Stimulated activated naive CD8-positive, alpha-beta T cell treated with anti-CD3 and anti-CD28 coated beads, Interleukin-15, Interleukin-2, amounts not matched to agents 100 ng/mL and 50 ng/mL, for 24 hours (primary cell): ENCODE results near the gene CAV1.

Source experiments
- H3K27ac Mint-ChIP-seq: one replicate; pipeline ENCODE4 v1.8.0; 2021; ENCODE audit warnings: mild to moderate bottlenecking, mixed read lengths
- H3K27me3 Mint-ChIP-seq: one replicate; pipeline ENCODE4 v1.8.0; 2021; ENCODE audit warnings: mixed read lengths
- H3K36me3 Mint-ChIP-seq: one replicate; pipeline ENCODE4 v1.8.0; 2021; ENCODE audit warnings: low read depth, mixed read lengths
- H3K4me1 Mint-ChIP-seq: one replicate; pipeline ENCODE4 v1.8.0; 2021; ENCODE audit warnings: low read depth, mixed read lengths
- H3K4me3 Mint-ChIP-seq: one replicate; pipeline ENCODE4 v1.8.0; 2021; ENCODE audit warnings: mild to moderate bottlenecking, mixed read lengths
- H3K9me3 Mint-ChIP-seq: one replicate; pipeline ENCODE4 v1.8.0; 2021; ENCODE audit warnings: mixed read lengths

CAV1 gene

GRCh38 chr7:116552602-116553001 is 27.8 kb downstream of the CAV1 start:
- H3K4me3 Mint-ChIP-seq: no peak overlapping the region
- no peaks in the 10 kb centered on the region for H3K36me3 Mint-ChIP-seq
- H3K27ac Mint-ChIP-seq: no peak overlapping the region
- no peaks in the 10 kb centered on the region for H3K4me1 Mint-ChIP-seq
- no peaks in the 10 kb centered on the region for H3K9me3 Mint-ChIP-seq
- H3K27me3 Mint-ChIP-seq: peaks cover 23% of the 10 kb centered on the region

GRCh38 chr7:116553168-116553964 is 28.5 kb downstream of the CAV1 start:
- Mint-ChIP-seq H3K4me1 (no peaks in the 10 kb centered on the region), H3K27me3 (peaks cover 28% of the 10 kb centered on the region), H3K9me3 (no peaks in the 10 kb centered on the region), H3K4me3 (no peak overlapping the region), H3K36me3 (no peaks in the 10 kb centered on the region), H3K27ac (no peak overlapping the region)

GRCh38 chr7:116554436-116554835 is 29.6 kb downstream of the CAV1 start:
- H3K27ac Mint-ChIP-seq: no peak overlapping the region
- H3K4me1 Mint-ChIP-seq: no peaks in the 10 kb centered on the region
- H3K9me3 Mint-ChIP-seq: no peaks in the 10 kb centered on the region
- H3K4me3 Mint-ChIP-seq: no peak overlapping the region
- peaks cover 34% of the 10 kb centered on the region for H3K27me3 Mint-ChIP-seq
- no peaks in the 10 kb centered on the region for H3K36me3 Mint-ChIP-seq

- Mint-ChIP-seq H3K4me1 (no peaks in the 10 kb centered on the region), H3K27ac (no peak overlapping the region), H3K27me3 (peaks cover 35% of the 10 kb centered on the region), H3K36me3 (no peaks in the 10 kb centered on the region), H3K9me3 (no peaks in the 10 kb centered on the region), H3K4me3 (no peak overlapping the region)
Measured at GRCh38 chr7:116554911-116555310, 30.1 kb downstream of the CAV1 start.

- H3K27me3 Mint-ChIP-seq: peaks cover 43% of the 10 kb centered on the region
- H3K4me1 Mint-ChIP-seq: no peaks in the 10 kb centered on the region
- H3K36me3 Mint-ChIP-seq: no peaks in the 10 kb centered on the region
- no peak overlapping the region for H3K27ac Mint-ChIP-seq
- no peak overlapping the region for H3K4me3 Mint-ChIP-seq
- no peaks in the 10 kb centered on the region for H3K9me3 Mint-ChIP-seq
Measured at GRCh38 chr7:116557066-116557585, 32.3 kb downstream of the CAV1 start.

GRCh38 chr7:116557901-116558300 is 33.1 kb downstream of the CAV1 start:
- H3K27ac Mint-ChIP-seq: no peak overlapping the region

GRCh38 chr7:116560021-116560970 is 35.5 kb downstream of the CAV1 start:
- Mint-ChIP-seq H3K9me3 (peaks cover 4% of the 10 kb centered on the region), H3K27me3 (peaks cover 46% of the 10 kb centered on the region), H3K4me1 (no peaks in the 10 kb centered on the region), H3K36me3 (no peaks in the 10 kb centered on the region), H3K27ac (no peak overlapping the region), H3K4me3 (no peak overlapping the region)

More at GRCh38 chr7:116557901-116558300, 33.1 kb downstream of the CAV1 start:
- peaks cover 4% of the 10 kb centered on the region for H3K9me3 Mint-ChIP-seq
- no peaks in the 10 kb centered on the region for H3K36me3 Mint-ChIP-seq
- H3K4me3 Mint-ChIP-seq: no peak overlapping the region
- H3K27me3 Mint-ChIP-seq: peaks cover 47% of the 10 kb centered on the region
- H3K4me1 Mint-ChIP-seq: no peaks in the 10 kb centered on the region

GRCh38 chr7:116561697-116562483 is 37.1 kb downstream of the CAV1 start:
- Mint-ChIP-seq H3K27me3 (peaks cover 48% of the 10 kb centered on the region), H3K9me3 (peaks cover 4% of the 10 kb centered on the region), H3K36me3 (no peaks in the 10 kb centered on the region), H3K4me1 (no peaks in the 10 kb centered on the region), H3K4me3 (no peak overlapping the region), H3K27ac (no peak overlapping the region)

GRCh38 chr7:116562529-116563121 is 37.8 kb downstream of the CAV1 start:
- H3K36me3 Mint-ChIP-seq: no peaks in the 10 kb centered on the region
- H3K4me3 Mint-ChIP-seq: no peak overlapping the region
- H3K27ac Mint-ChIP-seq: no peak overlapping the region
- peaks cover 4% of the 10 kb centered on the region for H3K9me3 Mint-ChIP-seq
- no peaks in the 10 kb centered on the region for H3K4me1 Mint-ChIP-seq
- peaks cover 47% of the 10 kb centered on the region for H3K27me3 Mint-ChIP-seq

GRCh38 chr7:116565981-116566380 is 41.1 kb downstream of the CAV1 start:
- no peaks in the 10 kb centered on the region for H3K36me3 Mint-ChIP-seq
- peaks cover 4% of the 10 kb centered on the region for H3K9me3 Mint-ChIP-seq
- no peak overlapping the region for H3K4me3 Mint-ChIP-seq
- H3K27ac Mint-ChIP-seq: no peak overlapping the region
- no peaks in the 10 kb centered on the region for H3K4me1 Mint-ChIP-seq
- H3K27me3 Mint-ChIP-seq: peaks cover 46% of the 10 kb centered on the region

- Mint-ChIP-seq H3K4me3 (no peak overlapping the region), H3K27me3 (peaks cover 43% of the 10 kb centered on the region), H3K4me1 (no peaks in the 10 kb centered on the region), H3K9me3 (peaks cover 4% of the 10 kb centered on the region), H3K36me3 (no peaks in the 10 kb centered on the region), H3K27ac (no peak overlapping the region)
Measured at GRCh38 chr7:116566666-116567065, 41.8 kb downstream of the CAV1 start.

GRCh38 chr7:116569737-116570136 is 44.9 kb downstream of the CAV1 start:
- H3K36me3 Mint-ChIP-seq: no peaks in the 10 kb centered on the region
- H3K4me3 Mint-ChIP-seq: no peak overlapping the region
- H3K4me1 Mint-ChIP-seq: no peaks in the 10 kb centered on the region
- H3K27me3 Mint-ChIP-seq: peaks cover 28% of the 10 kb centered on the region
- H3K9me3 Mint-ChIP-seq: no peaks in the 10 kb centered on the region
- H3K27ac Mint-ChIP-seq: no peak overlapping the region

GRCh38 chr7:116570306-116570705 is 45.5 kb downstream of the CAV1 start:
- H3K36me3 Mint-ChIP-seq: no peaks in the 10 kb centered on the region
- no peaks in the 10 kb centered on the region for H3K4me1 Mint-ChIP-seq
- no peak overlapping the region for H3K4me3 Mint-ChIP-seq
- peaks cover 24% of the 10 kb centered on the region for H3K27me3 Mint-ChIP-seq
- H3K9me3 Mint-ChIP-seq: no peaks in the 10 kb centered on the region
- no peak overlapping the region for H3K27ac Mint-ChIP-seq

- peaks cover 24% of the 10 kb centered on the region for H3K27me3 Mint-ChIP-seq
- H3K36me3 Mint-ChIP-seq: no peaks in the 10 kb centered on the region
- no peaks in the 10 kb centered on the region for H3K9me3 Mint-ChIP-seq
- no peak overlapping the region for H3K4me3 Mint-ChIP-seq
- H3K4me1 Mint-ChIP-seq: no peaks in the 10 kb centered on the region
- no peak overlapping the region for H3K27ac Mint-ChIP-seq
Measured at GRCh38 chr7:116571037-116571436, 46.2 kb downstream of the CAV1 start.
